Prostate gland (tissue), 2 donors: Measurements from ENCODE around the gene LARGE1.

Source experiments
- POLR2A ChIP-seq: fragments of 450-650 bp; IDR thresholded peaks from one replicate; pipeline ENCODE4 v1.6.1; 2016; ENCODE audit warnings: antibody characterized with exemption, mild to moderate bottlenecking
- POLR2AphosphoS5 ChIP-seq: sonication (generic); formaldehyde crosslinking; IDR thresholded peaks from one replicate; pipeline ENCODE4 v1.6.1; 2017; ENCODE audit warnings: antibody characterized with exemption
- TF ChIP-seq, protein P1 (sequence below), 4 experiments: fragments of 200-600 bp in 2 of 4; fragments of 450-650 bp in 2 of 4; sonication (generic) in 2 of 4; IDR thresholded peaks; 1 replicate in 3 of 4; 2 replicates in 1 of 4; pipeline ENCODE4 v1.5.1; 2016 to 2019; ENCODE audit warnings: antibody characterized with exemption in 4 of 4, mild to moderate bottlenecking in 2 of 4, moderate library complexity in 2 of 4

GRCh38 chr22:33553493-33553892 lies 366.8 kb downstream of the LARGE1 start:
- TF ChIP-seq, protein P1, sequence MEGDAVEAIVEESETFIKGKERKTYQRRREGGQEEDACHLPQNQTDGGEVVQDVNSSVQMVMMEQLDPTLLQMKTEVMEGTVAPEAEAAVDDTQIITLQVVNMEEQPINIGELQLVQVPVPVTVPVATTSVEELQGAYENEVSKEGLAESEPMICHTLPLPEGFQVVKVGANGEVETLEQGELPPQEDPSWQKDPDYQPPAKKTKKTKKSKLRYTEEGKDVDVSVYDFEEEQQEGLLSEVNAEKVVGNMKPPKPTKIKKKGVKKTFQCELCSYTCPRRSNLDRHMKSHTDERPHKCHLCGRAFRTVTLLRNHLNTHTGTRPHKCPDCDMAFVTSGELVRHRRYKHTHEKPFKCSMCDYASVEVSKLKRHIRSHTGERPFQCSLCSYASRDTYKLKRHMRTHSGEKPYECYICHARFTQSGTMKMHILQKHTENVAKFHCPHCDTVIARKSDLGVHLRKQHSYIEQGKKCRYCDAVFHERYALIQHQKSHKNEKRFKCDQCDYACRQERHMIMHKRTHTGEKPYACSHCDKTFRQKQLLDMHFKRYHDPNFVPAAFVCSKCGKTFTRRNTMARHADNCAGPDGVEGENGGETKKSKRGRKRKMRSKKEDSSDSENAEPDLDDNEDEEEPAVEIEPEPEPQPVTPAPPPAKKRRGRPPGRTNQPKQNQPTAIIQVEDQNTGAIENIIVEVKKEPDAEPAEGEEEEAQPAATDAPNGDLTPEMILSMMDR (IDR thresholded peaks at IDR 0.05) = no peak
- no peak for TF ChIP-seq POLR2A
- no peak for TF ChIP-seq POLR2AphosphoS5
